Tracheal epithelial cell (primary cell): ENCODE measurements around the gene CKMT1A. TPM values are rescaled to one million over a fixed set of nuclear protein-coding genes. Genes with fewer than 3 reads are reported as not detected.

Experiments used
- total RNA-seq: library from RNA; depleted of rRNA; stranded (reverse); fragments of >200 nt; gene quantifications from 2 replicates; pipeline ENCODE4 v1.2.1, GENCODE V29; 2014

CKMT1A gene
- 17.3 and 47.0 TPM in 2 replicates for total RNA-seq

DNA sequence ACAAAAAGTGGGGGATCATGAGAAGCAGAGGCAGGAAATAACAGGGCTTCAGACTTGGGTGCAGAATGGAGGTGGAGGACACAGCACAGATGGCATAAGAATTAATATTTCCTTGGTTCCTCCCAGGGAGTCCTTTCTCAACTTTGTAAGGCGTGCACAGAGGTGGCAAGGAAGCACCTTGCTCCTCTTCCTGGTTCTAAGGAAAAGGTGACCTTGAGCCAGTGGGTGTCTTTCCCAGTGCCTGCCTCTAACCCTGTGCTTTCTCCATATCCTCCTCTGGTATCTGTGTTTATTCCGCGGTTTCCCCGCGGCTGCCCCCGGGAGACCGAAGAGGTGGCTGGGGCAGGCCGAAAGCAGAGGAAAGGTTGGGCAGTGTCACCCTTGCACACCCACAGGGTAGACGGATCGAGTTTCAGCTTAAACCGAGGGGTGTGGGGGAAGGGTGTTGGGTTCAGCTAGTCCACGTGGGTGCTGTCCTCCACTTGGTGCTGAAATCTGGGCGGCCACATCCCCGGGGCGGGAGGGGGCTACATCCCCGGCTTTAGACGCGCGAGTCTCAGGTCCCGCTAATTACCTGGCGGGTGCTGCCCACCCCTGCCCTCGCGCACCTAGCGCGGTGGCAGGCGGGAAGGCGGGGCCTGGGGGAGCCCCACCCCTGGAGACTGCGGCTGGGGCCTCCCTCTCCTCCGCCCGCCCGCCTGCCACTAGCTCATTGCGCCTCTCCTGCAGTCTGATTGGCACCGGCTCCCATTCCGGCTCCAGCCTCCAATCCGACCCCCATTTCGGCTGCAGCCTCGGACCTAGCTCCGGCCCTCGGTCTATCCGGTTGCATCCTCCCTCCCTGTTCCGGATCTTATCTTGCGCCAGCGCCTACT lies at the start of gene CKMT1A:
TSS of gene CKMT1A (plus strand) at position 712 of the 875 bp plus-strand sequence. CDS start 192 bp downstream, outside the sequence.

DNA sequence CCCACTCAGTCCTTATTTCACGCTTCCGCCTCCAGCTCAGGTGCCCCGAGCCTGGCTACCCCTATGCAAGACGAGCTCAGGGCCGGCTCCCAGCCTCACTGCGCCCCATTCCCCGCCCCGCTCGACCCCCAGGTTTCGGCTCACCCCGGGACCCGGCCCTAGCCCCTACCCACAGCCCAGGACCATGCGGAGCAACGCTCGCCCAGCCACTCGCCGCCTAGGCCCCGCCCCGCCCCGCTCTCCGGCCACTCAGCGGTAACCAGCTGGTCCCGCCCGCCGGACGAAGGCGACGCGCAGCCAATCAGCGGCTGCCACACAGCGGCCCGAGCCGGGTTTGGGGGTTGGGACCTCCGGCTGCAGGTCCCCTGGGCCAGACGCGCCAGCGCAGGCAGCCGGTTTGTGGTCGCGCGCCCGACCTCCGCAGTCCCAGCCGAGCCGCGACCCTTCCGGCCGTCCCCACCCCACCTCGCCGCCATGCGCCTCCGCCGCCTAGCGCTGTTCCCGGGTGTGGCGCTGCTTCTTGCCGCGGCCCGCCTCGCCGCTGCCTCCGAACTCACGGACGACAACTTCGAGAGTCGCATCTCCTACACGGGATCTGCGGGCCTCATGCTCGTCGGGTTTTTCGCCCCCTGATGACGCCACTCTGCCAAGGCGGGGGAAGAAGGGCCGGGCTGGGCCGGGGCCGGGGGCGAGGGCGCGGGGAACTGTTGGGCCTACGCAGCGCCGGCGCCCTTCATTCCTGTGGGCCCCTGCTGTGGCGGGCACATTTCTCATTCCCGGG lies 44.8 kb upstream of the CKMT1A start, which contains the start of gene CATSPER2:
TSS of gene CATSPER2 (minus strand) at position 196 of the 781 bp plus-strand sequence. CDS start 783 bp downstream, outside the sequence.

DNA sequence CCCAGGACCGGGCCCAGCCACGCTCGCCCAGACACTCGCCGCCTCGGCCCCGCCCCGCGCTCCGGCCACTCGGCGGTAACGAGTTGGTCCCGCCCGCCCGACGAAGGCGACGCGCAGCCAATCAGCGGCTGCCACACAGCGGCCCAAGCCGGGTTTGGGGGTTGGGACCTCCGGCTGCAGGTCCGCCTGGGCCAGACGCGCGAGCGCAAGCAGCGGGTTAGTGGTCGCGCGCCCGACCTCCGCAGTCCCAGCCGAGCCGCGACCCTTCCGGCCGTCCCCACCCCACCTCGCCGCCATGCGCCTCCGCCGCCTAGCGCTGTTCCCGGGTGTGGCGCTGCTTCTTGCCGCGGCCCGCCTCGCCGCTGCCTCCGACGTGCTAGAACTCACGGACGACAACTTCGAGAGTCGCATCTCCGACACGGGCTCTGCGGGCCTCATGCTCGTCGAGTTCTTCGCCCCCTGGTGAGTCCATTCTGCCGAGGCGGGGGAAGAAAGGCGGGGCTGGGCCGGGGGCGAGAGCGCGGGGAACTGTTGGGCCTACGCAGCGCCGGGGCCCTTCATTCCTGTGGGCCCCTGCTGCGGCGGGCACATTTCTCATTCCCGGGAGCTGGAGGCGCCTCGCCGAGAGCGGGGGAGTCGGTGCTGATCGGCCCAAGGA lies 52.7 kb downstream of the CKMT1A start, which contains the start of gene PDIA3:
TSS of gene PDIA3 (plus strand) at position 194 of the 658 bp plus-strand sequence. CDS start at position 296, 102 bp downstream.

Other genes with a start within 250 kb of the CKMT1A start
- 28.0 and 31.1 TPM in 2 replicates for gene TP53BP1, start 200.7 kb upstream of the CKMT1A start, total RNA-seq
- gene MAP1A, start 176.3 kb upstream of the CKMT1A start, total RNA-seq: 0.21 and 0.24 TPM in 2 replicates
- gene PPIP5K1, start 103.7 kb upstream of the CKMT1A start, total RNA-seq: 29.4 and 67.8 TPM in 2 replicates
- gene CKMT1B, start 99.8 kb upstream of the CKMT1A start, total RNA-seq: 10.4 and 11.8 TPM in 2 replicates
- 0.43 and 0.72 TPM in 2 replicates for gene STRC, start 75.1 kb upstream of the CKMT1A start, total RNA-seq
- 0.85 and 3.6 TPM in 2 replicates for gene CATSPER2, start 45.0 kb upstream of the CKMT1A start, total RNA-seq
- gene PDIA3, start 52.6 kb downstream of the CKMT1A start, total RNA-seq: 117 and 120 TPM in 2 replicates
- gene ELL3, start 83.1 kb downstream of the CKMT1A start, total RNA-seq: 23.6 and 27.3 TPM in 2 replicates
- 341 and 741 TPM in 2 replicates for gene SERF2, start 98.5 kb downstream of the CKMT1A start, total RNA-seq
- not detected in 2 replicates for gene SERINC4, start 106.4 kb downstream of the CKMT1A start, total RNA-seq
- gene HYPK, start 106.7 kb downstream of the CKMT1A start, total RNA-seq: 1.7 and 2.4 TPM in 2 replicates
- 16.4 and 23.9 TPM in 2 replicates for gene MFAP1, start 130.8 kb downstream of the CKMT1A start, total RNA-seq
- gene WDR76, start 133.1 kb downstream of the CKMT1A start, total RNA-seq: 3.6 and 7.5 TPM in 2 replicates